Measurements from ENCODE around the gene RNF220.
A peak's percentile ranks its signal among the peaks of the same experiment; 100 is the strongest.

Gene RNF220

GRCh38 chr1:44685881-44686280 lies 280.8 kb downstream of the RNF220 start:
- H3K4me3 ChIP-seq (ENCODE audit: low read depth, low read length) = no peak overlapping the region
- TF ChIP-seq CTCF (IDR thresholded peaks at IDR 0.05; ENCODE audit: control insufficient read depth, extremely low read depth, insufficient read depth) = no peak
- no peak for DNase-seq (ENCODE audit: low read depth)

- no peak overlapping the region for H3K4me3 ChIP-seq (ENCODE audit: low read depth, low read length)
- DNase-seq (ENCODE audit: low read depth) = peak; percentile 42
- no peak for TF ChIP-seq CTCF (IDR thresholded peaks at IDR 0.05; ENCODE audit: control insufficient read depth, extremely low read depth, insufficient read depth)
Observed at GRCh38 chr1:44688760-44689446, 283.8 kb downstream of the RNF220 start.

- no peak for DNase-seq (ENCODE audit: low read depth)
- no peak overlapping the region for H3K4me3 ChIP-seq (ENCODE audit: low read depth, low read length)
- no peak for TF ChIP-seq CTCF (IDR thresholded peaks at IDR 0.05; ENCODE audit: control insufficient read depth, extremely low read depth, insufficient read depth)
Observed at GRCh38 chr1:44689447-44689765, 284.4 kb downstream of the RNF220 start.

GRCh38 chr1:44693159-44693558 lies 288.1 kb downstream of the RNF220 start:
- no peak overlapping the region for H3K4me3 ChIP-seq (ENCODE audit: low read depth, low read length)
- no peak for DNase-seq (ENCODE audit: low read depth)
- TF ChIP-seq CTCF (IDR thresholded peaks at IDR 0.05; ENCODE audit: control insufficient read depth, extremely low read depth, insufficient read depth) = no peak

- no peak for TF ChIP-seq CTCF (IDR thresholded peaks at IDR 0.05; ENCODE audit: control insufficient read depth, extremely low read depth, insufficient read depth)
- no peak for DNase-seq (ENCODE audit: low read depth)
- no peak overlapping the region for H3K4me3 ChIP-seq (ENCODE audit: low read depth, low read length)
Observed at GRCh38 chr1:44693900-44694299, 288.8 kb downstream of the RNF220 start.

GRCh38 chr1:44694863-44695478 lies 289.9 kb downstream of the RNF220 start:
- DNase-seq (ENCODE audit: low read depth) = no peak
- no peak for TF ChIP-seq CTCF (IDR thresholded peaks at IDR 0.05; ENCODE audit: control insufficient read depth, extremely low read depth, insufficient read depth)
- H3K4me3 ChIP-seq (ENCODE audit: low read depth, low read length) = no peak overlapping the region

GRCh38 chr1:44695671-44696070 lies 290.6 kb downstream of the RNF220 start:
- H3K4me3 ChIP-seq (ENCODE audit: low read depth, low read length) = no peak overlapping the region
- no peak for DNase-seq (ENCODE audit: low read depth)
- TF ChIP-seq CTCF (IDR thresholded peaks at IDR 0.05; ENCODE audit: control insufficient read depth, extremely low read depth, insufficient read depth) = no peak
